Hepatocyte (in vitro differentiated cells): ENCODE results near the gene CLIP2.

Experiments
- EZH2phosphoT487 ChIP-seq: fragments of 200-600 bp; sonication (generic); IDR thresholded peaks from one replicate; pipeline ENCODE4 v1.6.1; 2018; ENCODE audit warnings: antibody characterized with exemption, mild to moderate bottlenecking, low read depth, moderate library complexity; ENCODE audit not compliant: unreplicated experiment, severe bottlenecking
- TF ChIP-seq, protein P1 (sequence below): fragments of 200-600 bp; sonication (generic); IDR thresholded peaks from 2 replicates; pipeline ENCODE4 v1.5.1; 2016; ENCODE audit warnings: antibody characterized with exemption, mild to moderate bottlenecking; ENCODE audit not compliant: poor library complexity

- no peak for TF ChIP-seq EZH2phosphoT487
- TF ChIP-seq, protein P1, sequence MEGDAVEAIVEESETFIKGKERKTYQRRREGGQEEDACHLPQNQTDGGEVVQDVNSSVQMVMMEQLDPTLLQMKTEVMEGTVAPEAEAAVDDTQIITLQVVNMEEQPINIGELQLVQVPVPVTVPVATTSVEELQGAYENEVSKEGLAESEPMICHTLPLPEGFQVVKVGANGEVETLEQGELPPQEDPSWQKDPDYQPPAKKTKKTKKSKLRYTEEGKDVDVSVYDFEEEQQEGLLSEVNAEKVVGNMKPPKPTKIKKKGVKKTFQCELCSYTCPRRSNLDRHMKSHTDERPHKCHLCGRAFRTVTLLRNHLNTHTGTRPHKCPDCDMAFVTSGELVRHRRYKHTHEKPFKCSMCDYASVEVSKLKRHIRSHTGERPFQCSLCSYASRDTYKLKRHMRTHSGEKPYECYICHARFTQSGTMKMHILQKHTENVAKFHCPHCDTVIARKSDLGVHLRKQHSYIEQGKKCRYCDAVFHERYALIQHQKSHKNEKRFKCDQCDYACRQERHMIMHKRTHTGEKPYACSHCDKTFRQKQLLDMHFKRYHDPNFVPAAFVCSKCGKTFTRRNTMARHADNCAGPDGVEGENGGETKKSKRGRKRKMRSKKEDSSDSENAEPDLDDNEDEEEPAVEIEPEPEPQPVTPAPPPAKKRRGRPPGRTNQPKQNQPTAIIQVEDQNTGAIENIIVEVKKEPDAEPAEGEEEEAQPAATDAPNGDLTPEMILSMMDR = peak; percentile 95
These were observed 112.1 kb downstream of the CLIP2 start for GRCh38 chr7:74401137-74401859.
